ENCODE results near the gene CFAP46.

The CFAP46 gene

GRCh38 chr10:132764108-132764507 lies 178.3 kb downstream of the CFAP46 start:
- no peak for FAIRE-seq

- no peak for FAIRE-seq
Measured at GRCh38 chr10:132763545-132763944, 178.8 kb downstream of the CFAP46 start.

- FAIRE-seq = no peak
Measured at GRCh38 chr10:132762267-132762666, 180.1 kb downstream of the CFAP46 start.

GRCh38 chr10:132761395-132762060 lies 180.8 kb downstream of the CFAP46 start:
- FAIRE-seq = no peak

GRCh38 chr10:132758865-132759264 lies 183.5 kb downstream of the CFAP46 start:
- no peak for FAIRE-seq

Data from TTC549 (cell line).